EH (cell line): Measurements from ENCODE around the gene JAML.
A peak's percentile ranks its signal among the peaks of the same experiment; 100 is the strongest.

Experiments used
- DNase-seq: peaks from one replicate; pipeline ENCODE4 v3.0.0-alpha.2; 2015; ENCODE audit warnings: low read depth

The JAML gene

DNA sequence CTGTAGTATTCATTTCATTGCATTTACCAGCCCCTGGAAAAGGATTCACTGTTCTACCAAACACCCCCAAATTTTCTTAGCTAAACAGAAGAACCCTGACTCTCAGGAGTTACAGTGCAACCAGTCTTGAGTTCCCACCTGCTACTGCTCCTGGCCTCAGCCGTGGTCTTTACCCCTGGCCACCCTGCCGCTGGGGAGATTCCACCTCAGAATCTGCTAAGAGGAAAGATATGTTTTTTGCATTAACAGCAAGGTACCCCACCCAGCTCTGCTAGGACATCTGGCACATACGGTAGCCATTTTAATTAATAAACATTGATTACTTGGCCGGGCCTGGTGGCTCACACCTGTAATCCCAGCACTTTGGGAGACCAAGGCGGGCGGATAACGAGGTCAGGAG lies 9.0 kb downstream of the JAML start:
- no peak for DNase-seq

DNA sequence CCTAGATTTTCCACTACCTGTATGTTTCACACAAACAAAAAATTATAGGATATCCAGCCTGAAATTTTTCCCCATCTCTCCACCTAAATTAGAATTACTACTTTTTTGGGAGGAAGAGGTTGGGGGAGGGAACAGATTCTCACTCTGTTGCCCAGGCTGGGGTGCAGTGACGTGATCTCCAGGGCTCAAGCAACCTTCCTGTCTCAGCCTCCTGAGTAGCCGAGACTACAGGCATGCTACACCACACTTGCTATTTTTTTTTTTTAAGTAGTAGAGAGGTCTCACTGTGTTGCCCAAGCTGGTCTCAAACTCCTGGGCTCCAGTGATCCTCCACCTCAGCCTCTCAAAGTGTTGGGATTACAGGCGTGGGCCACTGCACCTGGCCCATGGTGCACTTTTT lies 9.5 kb downstream of the JAML start:
- no peak for DNase-seq

DNA sequence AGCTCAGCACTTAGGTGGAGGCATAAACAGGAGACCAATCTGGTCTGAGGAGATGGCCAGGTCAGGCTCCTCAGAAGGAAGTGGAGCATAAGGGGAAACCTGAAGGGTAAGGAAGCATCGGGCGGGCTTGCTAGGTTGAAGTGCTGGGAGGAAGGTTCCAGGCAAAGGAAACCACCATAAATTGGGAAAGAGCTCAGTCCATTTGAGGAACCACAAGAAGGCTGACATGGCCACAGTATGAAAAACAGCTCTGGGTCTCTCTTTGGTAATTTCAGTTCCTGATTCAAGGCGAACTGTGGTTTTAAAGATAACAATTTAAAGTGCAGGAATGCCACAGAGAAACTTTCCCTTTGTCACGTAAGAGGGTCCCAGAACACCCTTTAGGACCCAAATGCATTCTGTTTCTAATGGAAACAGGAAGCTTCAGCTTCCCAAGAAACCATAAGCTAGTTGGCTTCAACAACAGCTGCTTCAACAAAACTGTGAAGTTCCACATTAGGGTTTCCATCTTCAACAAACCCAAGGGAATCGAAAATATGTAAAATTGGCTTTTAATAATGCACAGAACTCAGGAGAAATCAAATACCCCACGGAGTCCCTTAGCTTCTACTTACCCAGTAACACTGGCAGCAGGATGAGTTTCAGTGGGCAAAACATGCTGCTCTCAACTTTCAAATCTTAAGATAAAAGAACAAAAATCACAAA lies 10.4 kb downstream of the JAML start:
- DNase-seq, result no peak

DNA sequence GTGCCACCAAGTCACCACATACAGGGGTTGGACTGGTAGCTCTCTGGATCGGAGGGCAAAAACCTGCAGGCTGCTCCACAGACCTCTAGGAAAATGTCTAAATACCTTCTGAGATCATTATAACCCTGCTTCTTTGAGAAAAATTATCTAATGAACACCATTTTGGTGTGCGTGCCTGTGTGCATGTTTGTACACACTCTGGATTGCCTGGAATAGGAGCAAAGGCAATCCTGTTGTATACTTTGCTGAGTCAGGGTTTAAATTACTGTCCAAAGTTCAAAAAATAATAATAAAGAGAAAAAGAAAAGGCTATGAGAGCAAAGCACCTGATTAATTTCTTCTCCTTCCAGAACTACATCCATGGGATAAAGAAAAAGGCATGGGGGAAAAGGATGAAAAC lies 11.0 kb downstream of the JAML start:
- DNase-seq, result no peak

DNA sequence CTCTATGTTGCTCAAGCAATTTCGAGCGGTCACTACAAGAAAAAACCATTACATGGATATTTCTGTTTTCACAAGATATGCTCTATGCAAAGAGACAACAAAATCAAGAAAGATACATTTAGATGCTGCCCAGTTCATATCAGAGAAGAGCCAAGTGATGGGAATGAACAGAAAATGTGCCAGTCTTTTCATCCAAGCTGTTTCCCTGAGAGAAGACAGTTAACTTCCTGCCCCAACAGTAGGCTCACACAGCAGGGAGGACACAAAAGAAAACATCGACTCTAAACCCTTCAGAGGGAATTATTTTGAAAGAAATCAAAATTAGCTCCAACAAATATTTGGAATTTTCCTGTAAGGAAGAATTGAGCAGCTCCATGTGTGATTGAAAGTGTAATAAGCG lies 11.6 kb downstream of the JAML start:
- DNase-seq, result no peak

DNA sequence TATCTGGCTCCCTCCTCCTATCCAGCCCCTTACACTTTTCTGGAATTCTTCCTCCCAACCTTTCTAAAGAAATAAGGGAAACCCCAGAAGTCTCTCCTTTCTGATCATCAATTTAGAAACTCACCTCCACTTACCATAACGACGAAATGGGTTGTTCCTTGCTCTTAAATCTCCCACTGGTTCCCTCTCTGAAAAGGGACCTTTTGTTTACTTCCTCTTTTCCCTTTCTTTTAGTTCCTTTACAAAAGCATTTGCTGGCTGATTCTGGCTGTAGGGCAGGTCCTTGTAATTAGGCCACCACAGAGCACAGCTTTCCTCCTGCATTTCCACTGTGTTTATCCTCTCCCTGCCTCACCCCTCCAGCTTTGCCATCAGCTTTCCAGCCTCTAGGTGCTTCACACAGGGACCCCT lies 12.0 kb downstream of the JAML start:
- no peak for DNase-seq

DNA sequence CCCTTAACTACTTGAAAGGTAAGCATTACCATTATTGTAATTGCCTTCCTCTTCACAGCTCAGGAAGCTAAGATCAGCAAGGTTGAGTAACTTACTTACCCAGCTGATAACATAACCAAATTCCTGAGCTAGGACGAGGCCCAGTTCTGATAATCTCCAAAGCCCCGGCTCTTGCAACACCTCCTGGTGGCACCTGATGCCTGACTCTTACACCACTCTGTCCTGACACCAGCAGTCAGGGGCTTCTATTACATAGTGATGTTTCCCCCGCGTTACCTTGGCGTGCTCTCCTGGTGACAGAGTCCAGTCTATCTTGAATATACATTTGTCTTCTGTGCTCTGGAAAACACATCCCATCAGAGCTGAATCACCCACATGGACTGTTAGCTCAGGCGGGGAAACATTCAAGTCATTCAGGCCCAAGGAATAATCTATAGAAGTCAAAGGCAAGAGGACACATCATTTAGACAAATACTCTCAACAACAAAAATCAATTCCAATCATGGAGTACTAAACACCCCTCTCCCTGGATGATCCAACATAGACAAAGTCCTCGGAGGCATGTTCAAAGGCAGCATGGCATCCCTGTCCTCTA lies 12.6 kb downstream of the JAML start:
- no peak for DNase-seq

DNA sequence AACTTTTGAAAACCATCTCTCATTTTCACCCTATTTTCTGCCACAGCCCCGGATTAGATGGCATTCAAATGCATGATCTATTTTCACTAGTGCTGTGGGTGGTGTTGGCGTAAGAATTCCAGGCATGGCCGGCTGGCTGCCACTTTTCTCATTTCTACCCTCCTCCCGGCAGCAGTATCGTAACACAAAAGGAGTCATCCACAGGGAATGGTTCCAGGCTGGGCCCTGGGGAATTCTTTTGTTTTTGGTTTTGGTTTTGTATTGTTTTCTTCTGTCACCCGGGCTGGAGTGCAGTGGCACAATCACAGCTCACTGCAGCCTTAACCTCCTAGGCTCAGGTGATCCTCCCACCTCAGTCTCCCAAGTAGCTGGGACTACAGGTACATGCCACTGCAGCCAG lies 13.8 kb downstream of the JAML start:
- peak; percentile 20 for DNase-seq

DNA sequence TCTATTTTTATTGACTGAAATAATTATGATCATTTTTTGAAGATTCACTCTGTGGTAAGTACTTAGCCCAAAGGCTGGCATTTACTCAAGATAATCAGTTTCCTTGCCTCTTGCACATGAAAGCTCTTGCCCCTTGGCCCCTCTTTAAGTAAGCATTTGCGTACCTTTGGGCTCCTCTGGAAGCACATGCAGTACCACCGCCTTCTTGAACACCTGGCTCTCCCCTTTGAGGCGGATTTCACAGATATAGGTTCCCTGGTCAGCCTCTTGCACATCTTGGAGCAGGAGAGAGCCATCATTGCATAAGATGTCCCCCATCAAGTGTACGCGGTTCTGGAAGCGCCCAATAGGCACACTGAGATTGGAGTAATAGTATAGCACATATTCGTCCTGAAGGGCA lies 14.5 kb downstream of the JAML start:
- no peak for DNase-seq

DNA sequence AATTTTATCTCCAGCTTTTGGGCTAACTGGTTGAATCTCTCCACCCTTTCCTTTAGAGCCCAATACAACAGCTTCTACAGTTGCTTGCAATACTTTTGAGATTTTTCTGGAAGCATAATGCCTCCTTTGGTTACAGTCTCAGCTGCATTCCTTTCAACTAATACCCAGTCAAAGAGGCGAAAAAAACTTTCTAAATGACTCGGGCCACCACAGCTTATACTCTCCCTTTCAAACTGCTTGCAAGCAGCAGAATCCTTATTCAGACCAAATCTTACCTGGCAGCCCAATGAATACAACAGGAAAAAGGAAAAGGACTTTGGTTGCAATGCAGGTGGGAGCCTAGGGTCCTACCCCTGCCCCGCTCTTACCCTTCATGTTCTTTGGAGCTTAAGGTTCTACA lies 15.8 kb downstream of the JAML start:
- no peak for DNase-seq

DNA sequence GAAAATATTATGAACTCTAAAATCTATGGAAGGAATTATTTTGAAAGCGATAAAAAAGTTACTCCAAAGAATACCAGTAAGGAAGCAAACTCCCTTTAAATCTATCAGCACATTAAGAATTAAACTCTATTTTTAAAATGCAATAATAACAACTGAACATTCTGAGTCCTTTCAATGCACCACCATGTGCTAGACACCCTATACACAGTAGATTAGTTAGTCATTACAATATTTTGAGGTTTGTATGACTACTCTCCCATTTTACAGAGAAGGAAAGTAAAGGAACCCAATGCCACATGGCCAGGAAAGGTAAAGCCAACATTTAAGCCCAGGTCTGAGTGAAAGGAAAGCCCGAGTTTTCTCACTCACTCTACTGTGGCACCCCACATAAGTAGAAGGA lies 17.7 kb downstream of the JAML start:
- DNase-seq, result no peak

DNA sequence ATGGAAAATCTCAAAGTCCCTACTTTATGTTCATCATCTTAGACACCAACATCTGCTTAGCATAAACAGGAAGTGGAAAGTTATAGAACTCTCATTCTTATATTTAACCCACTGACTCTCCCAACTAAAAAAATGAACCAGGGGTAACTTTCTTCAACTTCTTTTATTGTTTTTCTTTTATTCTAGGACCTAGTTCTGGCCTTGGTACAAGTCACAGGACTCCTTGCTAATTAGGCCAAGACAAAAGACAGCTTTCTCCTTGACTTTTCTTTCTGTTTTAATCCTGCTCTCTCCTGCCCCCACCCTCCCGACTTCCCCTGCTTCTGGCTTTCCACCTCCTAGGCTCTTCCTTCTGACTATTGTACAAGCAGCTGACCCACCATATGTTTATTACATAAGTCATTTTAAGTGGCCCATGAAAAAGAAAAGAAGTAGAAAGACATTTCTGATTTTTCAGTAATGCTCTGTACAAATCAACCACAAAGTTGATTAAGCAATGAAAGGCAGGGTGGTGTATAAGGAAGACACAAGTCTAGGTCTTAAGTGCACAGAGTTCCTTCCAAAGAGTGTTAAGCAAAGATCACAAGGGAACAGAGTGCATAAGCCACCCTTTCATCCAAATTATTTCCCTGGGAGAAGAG lies 18.3 kb downstream of the JAML start:
- no peak for DNase-seq

DNA sequence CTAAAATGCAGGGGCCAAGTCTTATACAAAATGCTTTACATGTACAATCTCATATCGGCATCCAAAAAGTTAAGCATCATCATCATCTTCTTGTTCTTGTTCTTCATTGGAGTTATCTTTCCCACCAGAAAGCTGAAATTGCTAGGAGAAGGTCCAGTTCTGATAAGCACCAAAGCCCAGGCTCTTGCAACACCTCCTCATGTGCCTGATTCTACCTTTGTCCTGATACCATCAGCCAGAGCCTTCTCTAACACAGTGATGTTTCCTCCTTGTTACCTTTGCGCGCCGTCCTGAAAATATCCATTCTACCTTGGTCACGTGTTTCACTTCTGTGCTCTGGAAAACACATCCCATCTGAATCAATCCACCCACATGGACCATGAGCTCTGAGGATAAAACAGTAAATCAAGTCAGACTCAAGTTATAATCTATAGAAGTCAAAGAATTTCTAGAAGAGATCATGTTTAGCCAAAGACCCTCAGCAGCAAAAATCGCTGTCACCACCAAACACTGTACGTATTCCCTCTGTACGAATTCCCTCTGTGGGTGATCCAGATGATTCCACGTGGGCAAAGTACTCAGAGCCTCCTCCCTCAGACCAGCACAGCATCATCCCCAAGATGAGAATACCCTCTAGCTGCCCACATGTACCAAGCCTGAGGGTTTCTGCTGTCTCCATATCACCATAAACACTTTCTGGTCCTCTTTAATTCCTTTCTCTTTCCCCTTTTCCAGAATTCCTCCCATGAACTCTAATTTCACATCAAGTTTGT lies 19.0 kb downstream of the JAML start:
- DNase-seq, result no peak

DNA sequence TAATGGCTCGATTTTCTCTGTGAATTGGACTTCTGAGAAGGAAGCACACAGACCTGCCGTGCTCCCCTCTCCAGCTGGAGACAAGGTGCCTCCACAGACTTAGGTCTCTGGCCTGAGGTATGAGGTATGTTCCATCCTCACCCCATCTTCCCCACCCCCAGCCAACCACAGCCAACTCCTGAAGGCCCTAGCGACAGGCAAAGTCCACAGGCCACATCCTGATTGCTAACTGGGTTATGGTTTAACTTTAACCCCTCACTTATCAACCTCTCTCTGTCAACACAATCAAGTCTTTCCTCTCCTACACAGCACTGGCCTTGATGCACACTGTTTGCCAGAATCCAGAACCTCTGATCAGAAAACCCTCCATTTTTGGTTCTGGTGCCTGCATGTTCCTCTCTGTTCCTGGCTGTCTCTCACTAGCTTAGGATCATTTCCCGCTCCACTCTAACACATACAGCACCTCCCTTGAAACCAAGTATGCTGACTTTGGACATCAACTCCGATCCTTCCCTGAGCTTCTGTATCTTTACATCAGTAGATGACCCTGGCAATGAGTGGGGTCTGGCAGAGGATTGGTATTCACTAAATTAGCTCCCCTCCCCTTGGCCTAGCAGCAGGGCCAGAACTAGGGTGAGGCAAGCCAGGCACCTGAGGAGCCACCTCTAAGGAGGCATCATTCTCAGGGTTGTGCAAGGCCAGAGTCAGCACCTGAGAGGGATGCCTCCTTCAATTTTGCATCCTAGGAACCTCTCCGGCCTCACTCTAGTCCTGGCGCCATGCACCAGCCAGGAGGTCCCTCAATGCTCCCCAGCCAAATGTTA lies 22.0 kb downstream of the JAML start:
- no peak for DNase-seq

DNA sequence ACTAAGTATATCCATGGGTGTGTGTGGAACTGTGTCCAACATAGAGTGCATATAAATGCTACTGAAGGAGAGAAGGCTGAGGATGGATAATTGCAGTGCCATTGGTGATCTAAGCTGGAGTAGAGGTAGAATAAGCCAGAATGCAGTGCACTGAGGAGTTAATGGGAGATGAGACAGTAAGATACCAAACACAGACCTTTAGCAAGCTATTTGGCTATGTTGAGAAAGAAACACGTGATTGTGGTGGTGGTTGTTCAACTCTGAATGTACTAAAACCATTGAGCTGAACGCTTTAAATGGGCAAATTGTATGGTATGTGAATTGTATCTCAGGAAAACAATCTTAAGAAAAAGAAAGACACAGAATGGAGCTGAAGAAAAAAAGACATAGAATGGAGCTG lies 22.8 kb downstream of the JAML start:
- DNase-seq, result no peak

DNA sequence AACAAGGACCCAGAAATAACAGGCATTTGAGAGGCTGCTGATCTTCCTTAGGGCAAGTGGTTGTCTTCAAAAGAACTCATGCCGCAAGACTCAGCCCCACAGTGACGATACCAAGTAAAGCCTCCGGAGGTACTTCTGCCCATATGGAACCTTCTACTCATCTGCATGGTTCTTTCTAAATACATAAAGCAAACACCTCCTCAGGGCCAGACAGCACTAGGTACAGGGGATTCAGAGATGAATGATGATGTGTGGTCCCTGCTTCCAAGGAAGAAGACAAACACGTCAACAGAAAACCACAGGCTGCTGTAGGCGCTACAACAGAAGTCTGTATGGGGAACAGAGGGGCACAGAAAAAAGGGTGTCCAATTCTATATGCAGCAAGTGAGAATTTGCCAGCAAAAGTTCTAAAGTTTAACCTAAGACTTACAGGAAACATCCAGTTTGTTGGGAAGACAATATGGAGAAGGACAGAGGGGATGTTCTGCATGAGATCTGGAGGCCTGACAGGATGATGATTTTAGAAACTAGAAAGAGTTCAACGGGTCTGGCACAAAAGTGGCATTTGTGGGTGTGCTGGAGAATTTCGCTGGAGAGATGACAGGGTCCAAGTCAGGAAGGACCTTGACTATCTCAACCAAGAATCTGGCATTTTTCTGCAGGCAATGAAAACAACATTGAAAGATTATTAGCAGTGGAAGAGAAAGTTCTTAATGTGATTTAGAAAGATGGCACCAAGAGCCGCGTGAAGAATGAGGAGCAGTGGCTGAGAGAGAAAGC lies 23.7 kb downstream of the JAML start:
- DNase-seq, result no peak

DNA sequence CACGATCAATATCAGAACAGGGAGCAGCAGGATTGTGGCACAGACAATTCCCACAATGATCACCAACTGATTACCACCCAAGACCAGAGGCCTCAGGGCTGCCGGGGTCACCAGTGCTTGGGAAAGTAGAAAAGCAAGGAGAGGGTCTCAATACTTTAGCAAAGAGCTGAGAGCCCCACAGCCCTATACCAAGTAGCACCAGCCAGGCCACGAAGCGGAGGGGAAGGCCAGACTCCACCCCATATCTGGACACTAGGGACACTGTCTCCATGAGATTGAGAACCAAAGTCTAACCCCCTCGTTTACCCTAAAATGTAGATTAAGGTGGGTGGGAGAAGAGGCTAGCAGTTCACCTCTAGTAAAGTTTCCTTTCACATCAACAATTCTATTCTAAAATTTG lies 24.3 kb downstream of the JAML start:
- DNase-seq, result no peak

DNA sequence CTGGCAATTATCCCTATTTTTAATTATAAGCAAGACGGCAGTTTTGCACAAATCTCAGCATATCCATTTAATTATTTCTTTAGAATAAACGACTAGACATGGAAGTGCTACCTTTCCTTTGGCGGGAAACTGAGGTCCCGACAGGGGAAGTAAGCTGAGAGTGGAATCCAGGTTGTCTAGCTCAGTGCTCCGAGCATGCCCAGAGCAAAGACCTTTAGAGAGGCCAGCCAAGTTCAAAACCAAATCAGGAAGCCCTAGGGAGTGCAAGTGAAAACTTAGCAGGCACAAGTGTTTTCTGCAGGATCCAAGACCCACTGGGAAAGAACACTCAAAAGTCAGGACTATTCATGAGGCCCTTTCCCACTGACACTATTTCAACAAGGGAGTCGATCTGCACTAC lies 25.7 kb downstream of the JAML start:
- no peak for DNase-seq

DNA sequence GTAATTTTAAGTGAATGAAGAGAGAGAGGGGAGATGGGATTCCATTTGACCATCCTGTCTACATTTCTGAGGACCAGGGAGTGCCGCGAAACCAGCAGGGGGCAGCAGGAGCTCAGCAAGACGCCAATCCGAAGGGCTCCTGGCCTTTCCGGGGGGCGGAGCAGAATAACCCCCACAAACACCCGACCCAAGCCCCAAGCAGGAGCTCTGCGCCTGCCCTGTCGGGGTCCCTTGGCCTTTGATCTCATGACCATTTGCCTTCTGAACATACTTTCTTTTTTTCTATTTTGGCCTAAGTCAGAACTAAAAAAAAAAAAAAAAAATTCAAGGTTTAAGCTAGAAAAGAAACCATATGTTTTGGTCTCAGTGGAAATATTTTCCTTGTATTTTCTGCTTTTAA lies 26.4 kb downstream of the JAML start:
- DNase-seq, result peak; percentile 60

DNA sequence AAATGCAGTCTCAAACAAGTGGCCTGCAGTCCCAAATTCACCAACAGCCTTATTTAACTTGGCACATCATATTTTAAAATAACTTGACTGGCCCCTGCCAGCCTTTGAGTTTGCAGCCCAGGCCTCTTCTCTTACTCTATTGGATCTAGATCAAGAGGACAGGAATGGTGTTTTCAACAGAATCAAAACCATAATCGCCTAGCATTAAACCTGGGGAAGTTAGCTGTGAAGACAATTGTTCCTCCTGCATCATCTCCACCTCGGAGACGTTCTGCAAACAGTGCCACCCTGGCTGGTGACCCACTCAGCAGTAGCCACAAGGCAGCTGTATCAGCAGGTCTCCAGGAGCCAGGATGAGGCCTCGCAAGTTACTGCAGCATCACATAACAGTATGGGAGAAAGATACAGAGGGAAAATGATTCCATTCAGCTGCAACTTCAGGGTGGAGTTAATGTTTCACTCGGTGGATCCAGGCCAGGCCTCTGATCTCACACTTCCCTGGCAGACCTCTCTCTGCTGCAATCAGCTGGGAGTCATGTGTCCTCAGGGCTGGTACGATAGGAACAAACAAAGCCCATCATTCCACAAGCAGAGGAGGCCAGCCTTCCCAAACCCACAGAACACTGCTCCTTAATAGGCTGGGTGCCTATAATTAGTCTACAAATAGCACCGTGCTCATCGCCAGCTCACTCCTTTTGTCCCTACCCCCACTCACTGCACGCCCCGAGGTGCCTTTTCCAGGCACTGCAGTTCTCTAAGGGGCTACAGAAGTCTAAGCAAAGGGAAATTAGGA lies 29.8 kb downstream of the JAML start:
- DNase-seq, result peak; percentile 72
